ENCODE data around the gene CRTAC1. TPM values are rescaled to one million over a fixed set of nuclear protein-coding genes. Genes with fewer than 3 reads are reported as not detected.
A peak's percentile ranks its signal among the peaks of the same experiment; 100 is the strongest.

Gene CRTAC1
- total RNA-seq, 1 experiment from 2014 or later: 0.46 TPM

DNA sequence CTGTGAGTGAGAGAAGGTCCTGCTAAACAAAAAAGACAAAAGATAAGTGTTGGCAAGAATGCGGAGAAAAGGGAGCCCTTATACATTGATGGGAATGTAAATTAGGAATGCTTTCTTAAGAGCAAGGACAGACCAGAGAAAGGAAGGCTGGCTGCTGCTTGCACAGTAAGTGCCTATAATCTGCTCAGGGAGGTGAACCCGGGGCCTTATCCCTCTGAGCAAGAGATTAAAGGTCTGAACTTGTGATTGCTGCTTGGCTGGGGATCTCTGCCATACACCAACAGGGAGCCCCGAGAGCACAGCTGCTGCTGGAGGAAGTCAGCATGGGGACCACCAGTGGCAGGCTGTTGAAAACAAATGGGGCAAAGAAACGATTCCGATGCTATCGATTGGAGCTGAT is 32.0 kb upstream of the CRTAC1 start:
- no peak overlapping the region for H2BK15ac ChIP-seq (ENCODE audit: low read depth, low read length)
- H3K4me2 ChIP-seq (ENCODE audit: insufficient read depth, insufficient read length, low read length): no peak overlapping the region
- no peak overlapping the region for H2BK20ac ChIP-seq (ENCODE audit: low read depth, low read length, poor library complexity, severe bottlenecking)
- Mint-ChIP-seq H3K27me3 (ENCODE audit: low read depth) (peaks cover 28% of the 10 kb centered on the region), H3K27ac (peak overlapping the region in 1 of 3 experiments; percentile 47; a peak in 2 of 7 replicates), H3K4me1 (peaks cover 16 to 21% of the 10 kb centered on the region in 2 experiments), H3K4me3 (no peak overlapping the region), H3K9me3 (no peaks in the 10 kb centered on the region), H3K36me3 (ENCODE audit: insufficient read depth in 1 of 3, low read depth in 3 of 3) (no peaks in the 10 kb centered on the region)
- no peaks in the 10 kb centered on the region for H3K27me3 ChIP-seq (ENCODE audit: insufficient read depth, low read length)
- no peak overlapping the region for H2AFZ ChIP-seq (ENCODE audit: low read length)
- DNase-seq: no peak
- no peak overlapping the region for H2BK12ac ChIP-seq (ENCODE audit: insufficient read length, low read depth, low read length)
- H3T11ph ChIP-seq (ENCODE audit: low read length): no peak overlapping the region
- H2BK120ac ChIP-seq (ENCODE audit: low read depth, low read length, poor library complexity, severe bottlenecking): no peak overlapping the region
- no peaks in the 10 kb centered on the region for H4K20me1 ChIP-seq (ENCODE audit: control insufficient read depth, insufficient read depth, insufficient read length)
- H3K79me2 ChIP-seq (ENCODE audit: insufficient read depth, low read length): no peaks in the 10 kb centered on the region
- no peaks in the 10 kb centered on the region for H3K9me3 ChIP-seq (ENCODE audit: control insufficient read depth, low read depth, low read length)
- H3K4ac ChIP-seq (ENCODE audit: low read depth, low read length): no peak overlapping the region
- H4K5ac ChIP-seq (ENCODE audit: insufficient read length, low read depth, low read length): no peak overlapping the region
- H3K23ac ChIP-seq (ENCODE audit: insufficient read length, low read depth, low read length): no peak overlapping the region
- no peak overlapping the region for H2AK5ac ChIP-seq (ENCODE audit: insufficient read length, low read length)
- no peak overlapping the region for H3K9ac ChIP-seq (ENCODE audit: extremely low read depth, insufficient read length, low read length)
- H4K8ac ChIP-seq (replicated peaks; ENCODE audit: insufficient read length, low read depth, low read length): no peak overlapping the region
- TF ChIP-seq, protein P1, sequence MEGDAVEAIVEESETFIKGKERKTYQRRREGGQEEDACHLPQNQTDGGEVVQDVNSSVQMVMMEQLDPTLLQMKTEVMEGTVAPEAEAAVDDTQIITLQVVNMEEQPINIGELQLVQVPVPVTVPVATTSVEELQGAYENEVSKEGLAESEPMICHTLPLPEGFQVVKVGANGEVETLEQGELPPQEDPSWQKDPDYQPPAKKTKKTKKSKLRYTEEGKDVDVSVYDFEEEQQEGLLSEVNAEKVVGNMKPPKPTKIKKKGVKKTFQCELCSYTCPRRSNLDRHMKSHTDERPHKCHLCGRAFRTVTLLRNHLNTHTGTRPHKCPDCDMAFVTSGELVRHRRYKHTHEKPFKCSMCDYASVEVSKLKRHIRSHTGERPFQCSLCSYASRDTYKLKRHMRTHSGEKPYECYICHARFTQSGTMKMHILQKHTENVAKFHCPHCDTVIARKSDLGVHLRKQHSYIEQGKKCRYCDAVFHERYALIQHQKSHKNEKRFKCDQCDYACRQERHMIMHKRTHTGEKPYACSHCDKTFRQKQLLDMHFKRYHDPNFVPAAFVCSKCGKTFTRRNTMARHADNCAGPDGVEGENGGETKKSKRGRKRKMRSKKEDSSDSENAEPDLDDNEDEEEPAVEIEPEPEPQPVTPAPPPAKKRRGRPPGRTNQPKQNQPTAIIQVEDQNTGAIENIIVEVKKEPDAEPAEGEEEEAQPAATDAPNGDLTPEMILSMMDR (conservative IDR thresholded peaks at IDR 0.05): no peak
- no peak overlapping the region for H3K14ac ChIP-seq (ENCODE audit: insufficient read depth, low read length)
- no peaks in the 10 kb centered on the region for H3K23me2 ChIP-seq (ENCODE audit: insufficient read length, low read depth, low read length, poor library complexity, severe bottlenecking)
- no peak overlapping the region for H2BK5ac ChIP-seq (ENCODE audit: insufficient read length, low read length)
- no peak overlapping the region for H4K91ac ChIP-seq (ENCODE audit: insufficient read length, low read depth, low read length)
- WGBS (ENCODE audit: extremely low coverage, insufficient read length, low lambda C conversion rate): no CpG with 5 or more reads among the region's 6 CpGs
- H3K27ac ChIP-seq (ENCODE audit: insufficient read length, low read depth, low read length): no peak overlapping the region
- no peak overlapping the region for H3K18ac ChIP-seq (ENCODE audit: insufficient read length, low read depth, low read length)
- no peak overlapping the region for H3K56ac ChIP-seq (ENCODE audit: insufficient read length, low read depth, low read length)
- H3K79me1 ChIP-seq (ENCODE audit: insufficient read depth, low read depth, low read length, poor library complexity, severe bottlenecking): no peaks in the 10 kb centered on the region
- H3K4me1 ChIP-seq (ENCODE audit: insufficient read depth, low read length): 0 out of 2 replicates have a peak, but pooled peaks cover 4% of the 10 kb centered on the region

Data from H9 (cell line).